Upper lobe of left lung (tissue), 6 donors: ENCODE measurements around the gene RARS1. TPM values are rescaled to one million over a fixed set of nuclear protein-coding genes. Genes with fewer than 3 reads are reported as not detected.

Experiments
- ATAC-seq, 2 donors: fragments of 200-7000 bp; cut with Tn5 transposase; one replicate each; pipeline ENCODE4 v1.9.1; 2022; ENCODE audit warnings: mild to moderate bottlenecking in 2 of 2, moderate library complexity in 2 of 2; ENCODE audit not compliant: low FRiP score in 2 of 2
- DNase-seq, 2 donors: peaks; one replicate each; pipeline ENCODE4 v3.0.0-alpha.2; 2019 to 2020
- H3K27ac ChIP-seq, 4 donors: fragments of 200-600 bp; sonication (generic); one replicate each; pipeline ENCODE4 v1.5.1; 2016 to 2019
- H3K27me3 ChIP-seq, 4 donors: fragments of 200-600 bp; sonication (generic); one replicate each; pipeline ENCODE4 v1.5.1; 2017 to 2019
- H3K36me3 ChIP-seq, 4 donors: fragments of 200-600 bp; sonication (generic); one replicate each; pipeline ENCODE4 v1.5.1; 2016 to 2019
- H3K4me1 ChIP-seq, 4 donors: fragments of 200-600 bp; sonication (generic); one replicate each; pipeline ENCODE4 v1.5.1; 2018 to 2019
- H3K4me3 ChIP-seq, 4 donors: fragments of 200-600 bp; sonication (generic); one replicate each; pipeline ENCODE4 v1.5.1; 2017 to 2019; ENCODE audit warnings: mild to moderate bottlenecking in 2 of 4, moderate library complexity in 1 of 4
- H3K9me3 ChIP-seq, 4 donors: fragments of 200-600 bp; sonication (generic); one replicate each; pipeline ENCODE4 v1.5.1; 2018 to 2019
- EP300 ChIP-seq, 4 donors: sonication (generic); formaldehyde crosslinking; IDR thresholded peaks; one replicate each; pipeline ENCODE4 v1.5.1; 2017; ENCODE audit warnings: antibody characterized with exemption in 4 of 4, control low read depth in 2 of 4
- POLR2A ChIP-seq, 4 donors: fragments of 450-650 bp; IDR thresholded peaks; one replicate each; pipeline ENCODE4 v1.5.1; 2016 to 2017; ENCODE audit warnings: antibody characterized with exemption in 4 of 4, mild to moderate bottlenecking in 2 of 4
- POLR2AphosphoS5 ChIP-seq, 2 donors: sonication (generic); formaldehyde crosslinking; IDR thresholded peaks; one replicate each; pipeline ENCODE4 v1.5.1; 2017; ENCODE audit warnings: antibody characterized with exemption in 2 of 2
- WGBS, 2 donors: methylation state at CpG; one replicate each; pipeline ENCODE4 v1.1.5; 2017 to 2018; 5-methylcytosine and 5-hydroxymethylcytosine counted together
- total RNA-seq, 6 donors: library from RNA; depleted of rRNA in 4 of 6; stranded (reverse); fragments of >200 nt in 4 of 6; gene quantifications; one replicate each; pipeline versions ENCODE4 v1.1.0 to v1.2.1, GENCODE V29; 2016 to 2021
- TF ChIP-seq, protein P1 (sequence below), 6 experiments: fragments of 450-650 bp in 4 of 6; fragments of 200-600 bp in 2 of 6; sonication (generic) in 2 of 6; IDR thresholded peaks; one replicate each; pipeline ENCODE4 v1.5.1; 2016 to 2019; ENCODE audit warnings: antibody characterized with exemption in 6 of 6
- donor health status: DM: no; HTN: no; CAD: no; lungs with moderate emphysema.
- donor health status: DM: no; HTN: yes; CAD: no; lungs with severe emphysema.

RARS1 gene
- total RNA-seq, 6 donors from 2014 or later, result 21.3 to 70.0 (median 53.0) TPM

DNA sequence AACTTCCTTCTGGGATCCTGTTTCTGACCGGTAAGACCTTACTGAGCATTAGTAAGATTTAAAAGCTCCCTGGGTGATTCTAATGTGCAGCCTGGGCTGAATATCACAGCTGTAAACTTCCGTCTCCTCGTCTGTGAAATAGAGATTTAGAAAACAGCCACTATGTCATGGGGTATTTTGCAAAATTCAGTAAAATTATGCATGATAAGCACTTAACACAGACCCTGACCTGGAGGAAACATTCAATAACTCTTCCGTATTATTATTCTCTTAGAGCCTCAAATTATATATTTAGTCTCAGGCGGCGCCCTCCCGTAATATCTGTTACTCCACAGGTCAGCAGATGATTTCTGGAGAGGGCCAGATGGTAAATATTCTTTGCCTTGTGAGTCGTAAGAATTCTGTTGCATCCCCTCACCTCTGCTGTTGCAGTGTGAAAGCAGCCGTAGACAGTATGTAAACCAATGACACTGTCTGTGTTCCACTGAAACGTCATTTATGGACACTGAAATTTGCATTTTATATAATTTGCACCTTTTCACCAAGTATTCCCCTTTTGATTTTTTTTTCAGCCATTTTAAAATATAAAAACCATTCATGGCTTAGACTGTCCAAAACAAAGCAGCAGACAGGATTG, 39.2 kb upstream of the RARS1 start:
- Histone ChIP-seq H3K36me3 (peaks cover 0 to 6% (median 3%) of the 10 kb centered on the region in 4 donors), H3K4me1 (no peaks in the 10 kb centered on the region), H3K4me3 (no peak overlapping the region), H3K9me3 (no peaks in the 10 kb centered on the region), H3K27ac (no peak overlapping the region), H3K27me3 (no peaks in the 10 kb centered on the region)
- TF ChIP-seq, protein P1, sequence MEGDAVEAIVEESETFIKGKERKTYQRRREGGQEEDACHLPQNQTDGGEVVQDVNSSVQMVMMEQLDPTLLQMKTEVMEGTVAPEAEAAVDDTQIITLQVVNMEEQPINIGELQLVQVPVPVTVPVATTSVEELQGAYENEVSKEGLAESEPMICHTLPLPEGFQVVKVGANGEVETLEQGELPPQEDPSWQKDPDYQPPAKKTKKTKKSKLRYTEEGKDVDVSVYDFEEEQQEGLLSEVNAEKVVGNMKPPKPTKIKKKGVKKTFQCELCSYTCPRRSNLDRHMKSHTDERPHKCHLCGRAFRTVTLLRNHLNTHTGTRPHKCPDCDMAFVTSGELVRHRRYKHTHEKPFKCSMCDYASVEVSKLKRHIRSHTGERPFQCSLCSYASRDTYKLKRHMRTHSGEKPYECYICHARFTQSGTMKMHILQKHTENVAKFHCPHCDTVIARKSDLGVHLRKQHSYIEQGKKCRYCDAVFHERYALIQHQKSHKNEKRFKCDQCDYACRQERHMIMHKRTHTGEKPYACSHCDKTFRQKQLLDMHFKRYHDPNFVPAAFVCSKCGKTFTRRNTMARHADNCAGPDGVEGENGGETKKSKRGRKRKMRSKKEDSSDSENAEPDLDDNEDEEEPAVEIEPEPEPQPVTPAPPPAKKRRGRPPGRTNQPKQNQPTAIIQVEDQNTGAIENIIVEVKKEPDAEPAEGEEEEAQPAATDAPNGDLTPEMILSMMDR (IDR thresholded peaks at IDR 0.05), result no peak
- TF ChIP-seq POLR2A (IDR thresholded peaks at IDR 0.05) (no peak), EP300 (IDR thresholded peaks at IDR 0.05) (no peak), POLR2AphosphoS5 (IDR thresholded peaks at IDR 0.05) (no peak)
- ATAC-seq (no peak), DNase-seq (no peak)
- 84 to 88% methylated on average over 10 of the region's 10 CpGs for WGBS, 2 donors

- DNase-seq, result no peak
- peaks cover 0 to 10% (median 3%) of the 10 kb centered on the region in 4 donors for H3K36me3 ChIP-seq
- no peak overlapping the region for H3K4me3 ChIP-seq
- no peak overlapping the region for H3K27ac ChIP-seq
- 81 to 90% methylated on average over 4 of the region's 4 CpGs for WGBS, 2 donors
- no peak for TF ChIP-seq EP300 (IDR thresholded peaks at IDR 0.05)
- no peak for TF ChIP-seq POLR2A (IDR thresholded peaks at IDR 0.05)
- TF ChIP-seq, protein P1 (IDR thresholded peaks at IDR 0.05), result no peak
- TF ChIP-seq POLR2AphosphoS5 (IDR thresholded peaks at IDR 0.05), result no peak
- ATAC-seq, result no peak
- H3K4me1 ChIP-seq, result no peaks in the 10 kb centered on the region
- no peaks in the 10 kb centered on the region for H3K27me3 ChIP-seq
- no peaks in the 10 kb centered on the region for H3K9me3 ChIP-seq
These were observed 38.5 kb upstream of the RARS1 start for GRCh38 chr5:168447808-168448207.

DNA sequence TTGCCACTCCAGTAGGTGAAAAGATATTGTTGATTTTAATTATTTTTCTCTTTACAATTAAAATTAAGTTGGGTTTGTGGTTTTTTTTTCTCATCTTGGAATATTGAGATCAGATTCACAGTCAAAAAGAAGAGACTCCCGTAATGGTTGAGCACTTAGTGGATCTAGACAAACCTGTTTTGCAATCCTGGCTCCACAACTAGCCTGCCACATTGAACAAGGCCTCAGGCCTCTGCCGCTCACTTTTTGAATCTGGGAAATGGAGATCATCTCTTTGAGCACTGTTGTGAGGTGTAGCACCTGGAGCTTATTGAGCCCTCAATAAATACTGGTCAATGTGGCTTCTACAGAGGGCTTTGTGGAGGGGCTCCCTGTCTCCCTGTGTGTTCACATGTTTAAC, 37.1 kb upstream of the RARS1 start:
- Histone ChIP-seq H3K36me3 (peaks cover 0 to 6% (median 3%) of the 10 kb centered on the region in 4 donors), H3K4me3 (no peak overlapping the region), H3K27me3 (no peaks in the 10 kb centered on the region), H3K9me3 (no peaks in the 10 kb centered on the region), H3K27ac (no peak overlapping the region), H3K4me1 (no peaks in the 10 kb centered on the region)
- no peak for TF ChIP-seq POLR2AphosphoS5 (IDR thresholded peaks at IDR 0.05)
- TF ChIP-seq, protein P1 (IDR thresholded peaks at IDR 0.05), result no peak
- DNase-seq (peak in 1 of 2 donors; percentile 28), ATAC-seq (no peak)
- 72 to 78% methylated on average over 2 of the region's 2 CpGs for WGBS, 2 donors

GRCh38 chr5:168451565-168451964, 34.7 kb upstream of the RARS1 start:
- TF ChIP-seq EP300 (IDR thresholded peaks at IDR 0.05) (no peak), POLR2A (IDR thresholded peaks at IDR 0.05) (no peak), POLR2AphosphoS5 (IDR thresholded peaks at IDR 0.05) (no peak)
- TF ChIP-seq, protein P1 (IDR thresholded peaks at IDR 0.05), result no peak
- Histone ChIP-seq H3K27ac (no peak overlapping the region), H3K9me3 (no peaks in the 10 kb centered on the region), H3K27me3 (no peaks in the 10 kb centered on the region), H3K4me1 (no peaks in the 10 kb centered on the region), H3K36me3 (peaks cover 0 to 22% (median 10%) of the 10 kb centered on the region in 4 donors), H3K4me3 (no peak overlapping the region)
- WGBS, 2 donors, result 84 to 92% methylated on average over 3 of the region's 3 CpGs
- DNase-seq, result no peak
- no peak for ATAC-seq

- Histone ChIP-seq H3K4me1 (no peaks in the 10 kb centered on the region), H3K4me3 (no peak overlapping the region), H3K9me3 (no peaks in the 10 kb centered on the region), H3K27me3 (no peaks in the 10 kb centered on the region), H3K36me3 (peaks cover 0 to 35% (median 16%) of the 10 kb centered on the region in 4 donors), H3K27ac (no peak overlapping the region)
- TF ChIP-seq, protein P1 (IDR thresholded peaks at IDR 0.05), result no peak
- no peak for TF ChIP-seq POLR2A (IDR thresholded peaks at IDR 0.05)
- TF ChIP-seq POLR2AphosphoS5 (IDR thresholded peaks at IDR 0.05), result no peak
- no peak for TF ChIP-seq EP300 (IDR thresholded peaks at IDR 0.05)
- no peak for DNase-seq
- WGBS, 2 donors, result 90 to 93% methylated on average over 6 to 12 of the region's 12 CpGs
- no peak for ATAC-seq
These were observed 31.1 kb upstream of the RARS1 start for GRCh38 chr5:168455201-168455600.
